Prostate gland (tissue), 2 donors: ENCODE data around the gene ITIH3.

Experiments
- CTCF ChIP-seq, 4 experiments: fragments of 200-600 bp in 2 of 4; fragments of 450-650 bp in 2 of 4; sonication (generic) in 2 of 4; IDR thresholded peaks; 1 replicate in 3 of 4; 2 replicates in 1 of 4; pipeline ENCODE4 v1.5.1; 2016 to 2019; ENCODE audit warnings: antibody characterized with exemption in 4 of 4, mild to moderate bottlenecking in 2 of 4, moderate library complexity in 2 of 4
- POLR2A ChIP-seq: fragments of 450-650 bp; IDR thresholded peaks from one replicate; pipeline ENCODE4 v1.6.1; 2016; ENCODE audit warnings: antibody characterized with exemption, mild to moderate bottlenecking

- TF ChIP-seq CTCF (IDR thresholded peaks at IDR 0.05) (no peak), POLR2A (no peak)
Observed at GRCh38 chr3:52783211-52783555, 11.4 kb upstream of the ITIH3 start.
